ENCODE data around the gene FARS2. TPM values are rescaled to one million over a fixed set of nuclear protein-coding genes. Genes with fewer than 3 reads are reported as not detected.

Gene FARS2
- total and polyA plus RNA-seq, 2 of the 13 experiments (the other 11 are each of a cell fraction or from before 2014, with no cell fraction given) = 15.4 to 26.0 TPM

GRCh38 chr6:5260111-5260620 is 1.1 kb upstream of the FARS2 start (continued):
- TF ChIP-seq SIN3A (IDR thresholded peaks at IDR 0.05; ENCODE audit: borderline replicate concordance, low read depth, low read length) = peak; percentile 30; the same call in 1 of the 2 replicates
- peak; percentile 8; the same call in 1 of the 2 replicates for TF ChIP-seq KMT2A (CRISPR knock-in tag; IDR thresholded peaks at IDR 0.05)
- no peak for TF ChIP-seq BATF2 (CRISPR knock-in tag; IDR thresholded peaks at IDR 0.05)
- TF ChIP-seq ZNF20 (CRISPR knock-in tag; IDR thresholded peaks at IDR 0.05) = 0 out of 2 replicates have a peak, but pooled peaks have one; percentile 45
- TF ChIP-seq, protein P1, sequence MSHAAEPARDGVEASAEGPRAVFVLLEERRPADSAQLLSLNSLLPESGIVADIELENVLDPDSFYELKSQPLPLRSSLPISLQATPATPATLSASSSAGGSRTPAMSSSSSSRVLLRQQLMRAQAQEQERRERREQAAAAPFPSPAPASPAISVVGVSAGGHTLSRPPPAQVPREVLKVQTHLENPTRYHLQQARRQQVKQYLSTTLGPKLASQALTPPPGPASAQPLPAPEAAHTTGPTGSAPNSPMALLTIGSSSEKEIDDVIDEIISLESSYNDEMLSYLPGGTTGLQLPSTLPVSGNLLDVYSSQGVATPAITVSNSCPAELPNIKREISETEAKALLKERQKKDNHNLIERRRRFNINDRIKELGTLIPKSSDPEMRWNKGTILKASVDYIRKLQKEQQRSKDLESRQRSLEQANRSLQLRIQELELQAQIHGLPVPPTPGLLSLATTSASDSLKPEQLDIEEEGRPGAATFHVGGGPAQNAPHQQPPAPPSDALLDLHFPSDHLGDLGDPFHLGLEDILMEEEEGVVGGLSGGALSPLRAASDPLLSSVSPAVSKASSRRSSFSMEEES (CRISPR knock-in tag; IDR thresholded peaks at IDR 0.05) = 0 out of 2 replicates have a peak, but pooled peaks have one; percentile 26
- TF ChIP-seq SP5 (CRISPR knock-in tag; IDR thresholded peaks at IDR 0.05; ENCODE audit: borderline replicate concordance, low read depth) = 0 out of 2 replicates have a peak, but pooled peaks have one; percentile 15
- 0 out of 2 replicates have a peak, but pooled peaks have one; percentile 44 for TF ChIP-seq CCDC6 (CRISPR knock-in tag; IDR thresholded peaks at IDR 0.05)
- no peak for TF ChIP-seq LRRFIP1 (CRISPR knock-in tag; conservative IDR thresholded peaks at IDR 0.05)
- TF ChIP-seq NR2F1 (CRISPR knock-in tag; IDR thresholded peaks at IDR 0.05) = peak in 1 of 2 experiments; percentile 28; a peak in 1 of 4 replicates
- no peak for TF ChIP-seq PAF1 (CRISPR knock-in tag; IDR thresholded peaks at IDR 0.05)
- TF ChIP-seq SNAPC4 (CRISPR knock-in tag; IDR thresholded peaks at IDR 0.05) = 0 out of 2 replicates have a peak, but pooled peaks have one; percentile 52
- TF ChIP-seq MXD1 (CRISPR knock-in tag; IDR thresholded peaks at IDR 0.05) = 0 out of 2 replicates have a peak, but pooled peaks have one; percentile 12
- no peak for TF ChIP-seq DNMT1 (CRISPR knock-in tag; IDR thresholded peaks at IDR 0.05)
- TF ChIP-seq SSRP1 (CRISPR knock-in tag; IDR thresholded peaks at IDR 0.05) = peak; percentile 77; the same call in 1 of the 2 replicates
- TF ChIP-seq MAX (IDR thresholded peaks at IDR 0.05) = peak; percentile 47; the same call in 1 of the 2 replicates
- no peak for TF ChIP-seq NCOA1 (CRISPR knock-in tag; IDR thresholded peaks at IDR 0.05)
- 0 out of 2 replicates have a peak, but pooled peaks have one; percentile 5 for TF ChIP-seq HOXA3 (CRISPR knock-in tag; IDR thresholded peaks at IDR 0.05)
- no peak for TF ChIP-seq ZNF501 (CRISPR knock-in tag; IDR thresholded peaks at IDR 0.05)

All from HepG2 (cell line).